ENCODE data around the gene NXF1.

- TF ChIP-seq USF1 (IDR thresholded peaks at IDR 0.05), result no peak
- TF ChIP-seq MAX (IDR thresholded peaks at IDR 0.05), result no peak
- TF ChIP-seq REST (IDR thresholded peaks at IDR 0.05; ENCODE audit: low read depth), result no peak
- TF ChIP-seq EGR1 (IDR thresholded peaks at IDR 0.05), result no peak
- TF ChIP-seq EP300 (IDR thresholded peaks at IDR 0.05; ENCODE audit: borderline replicate concordance), result no peak
- no peak for TF ChIP-seq CEBPB (IDR thresholded peaks at IDR 0.05)
- no peak for TF ChIP-seq YY1 (IDR thresholded peaks at IDR 0.05; ENCODE audit: low read depth)
- no peak for TF ChIP-seq FOXM1 (IDR thresholded peaks at IDR 0.05; ENCODE audit: borderline replicate concordance, low read depth)
- no peak for TF ChIP-seq TAF1 (IDR thresholded peaks at IDR 0.05; ENCODE audit: low read depth)
- no peak for TF ChIP-seq RAD21 (IDR thresholded peaks at IDR 0.05; ENCODE audit: low read depth)
- TF ChIP-seq TEAD4 (IDR thresholded peaks at IDR 0.05), result no peak
- no peak for TF ChIP-seq TCF12 (IDR thresholded peaks at IDR 0.05; ENCODE audit: low read depth)
Measured at GRCh38 chr11:62806611-62807121, 1.4 kb upstream of the NXF1 start.
